HG03432 (cell line): Measurements from ENCODE around the gene HARBI1.

Experiments
- ATAC-seq: cut with Tn5 transposase; IDR thresholded peaks from one replicate; pipeline ENCODE4 v1.9.1; 2021; ENCODE audit warnings: mild to moderate bottlenecking, moderate library complexity; ENCODE audit not compliant: unreplicated experiment

The HARBI1 gene

DNA sequence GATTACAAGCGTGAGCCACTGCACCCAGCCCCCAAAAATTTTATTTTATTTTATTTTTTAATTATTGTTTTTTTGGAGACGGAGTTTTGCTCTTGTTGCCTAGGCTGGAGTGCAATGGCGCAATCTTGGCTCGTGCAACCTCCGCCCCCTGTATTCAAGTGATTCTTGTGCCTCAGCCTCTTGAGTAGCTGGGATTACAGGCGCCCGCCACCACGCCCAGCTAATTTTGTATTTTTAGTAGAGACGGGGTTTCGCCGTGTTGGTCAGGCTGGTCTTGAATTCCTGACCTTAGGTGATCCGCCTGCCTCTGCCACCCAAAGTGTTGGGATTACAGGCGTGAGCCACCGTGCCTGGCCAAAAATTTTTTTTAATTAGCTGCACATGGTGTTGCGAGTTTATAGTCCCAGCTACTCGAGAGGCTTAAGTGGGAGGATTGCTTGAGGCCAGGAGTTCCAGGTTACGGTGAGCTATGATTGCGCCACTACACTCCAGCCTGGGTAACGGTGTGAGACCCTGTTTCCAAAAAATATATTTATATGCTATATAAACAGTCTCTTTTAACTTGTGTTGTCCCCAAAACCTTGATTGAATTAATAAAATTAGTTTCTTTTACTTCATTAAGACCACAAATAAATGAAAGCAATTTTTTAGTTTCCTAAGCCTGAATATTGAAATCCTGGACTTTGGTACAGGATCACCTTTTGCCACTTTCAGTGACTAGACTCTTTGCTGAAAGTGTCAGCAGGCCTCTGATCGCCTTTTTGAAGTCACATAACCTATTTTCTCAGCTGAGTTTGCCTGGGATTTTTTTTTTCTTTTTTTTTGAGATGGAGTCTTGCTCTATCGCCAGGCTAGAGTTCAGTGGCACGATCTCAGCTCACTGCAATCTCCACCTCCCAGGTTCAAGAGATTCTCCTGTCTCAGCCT, 16.5 kb upstream of the HARBI1 start:
- ATAC-seq = no peak

DNA sequence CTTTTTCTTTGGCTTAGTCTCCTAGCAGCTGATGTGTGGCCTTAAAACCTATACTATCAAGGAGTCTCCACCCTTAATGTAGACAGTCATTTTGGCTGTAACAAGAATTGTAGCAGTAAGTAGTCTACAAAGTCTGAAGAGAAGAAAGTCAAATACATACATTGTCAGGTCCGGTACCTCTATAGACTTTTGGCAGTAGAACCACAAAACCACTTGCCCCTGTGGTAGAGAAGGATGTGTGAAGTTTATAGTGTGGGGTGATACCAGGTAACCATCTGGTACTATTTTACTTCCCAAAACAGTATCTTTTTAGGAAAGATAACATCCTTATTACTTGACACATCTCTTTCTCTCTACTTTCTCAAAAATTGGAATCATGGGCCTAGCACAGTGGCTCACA, 15.5 kb upstream of the HARBI1 start:
- no peak for ATAC-seq

DNA sequence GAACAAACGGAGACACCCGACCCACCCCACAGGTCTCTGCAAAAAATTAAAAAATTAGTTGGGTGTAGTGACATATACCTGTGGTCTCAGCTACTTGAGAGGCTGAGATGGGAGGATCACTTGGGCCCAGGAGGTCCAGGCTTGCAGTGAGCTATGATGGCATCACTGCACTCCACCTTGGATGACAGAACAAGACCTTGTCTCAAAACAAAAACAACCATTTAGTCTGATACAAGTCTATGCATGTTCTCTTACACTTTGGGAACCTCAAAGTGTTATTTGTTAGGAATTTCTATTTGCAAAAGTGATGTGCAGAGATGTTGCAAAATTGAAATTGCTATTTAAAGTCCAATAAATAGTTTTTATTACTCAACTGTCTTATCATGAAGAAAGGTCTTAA, 14.6 kb upstream of the HARBI1 start:
- ATAC-seq = no peak

DNA sequence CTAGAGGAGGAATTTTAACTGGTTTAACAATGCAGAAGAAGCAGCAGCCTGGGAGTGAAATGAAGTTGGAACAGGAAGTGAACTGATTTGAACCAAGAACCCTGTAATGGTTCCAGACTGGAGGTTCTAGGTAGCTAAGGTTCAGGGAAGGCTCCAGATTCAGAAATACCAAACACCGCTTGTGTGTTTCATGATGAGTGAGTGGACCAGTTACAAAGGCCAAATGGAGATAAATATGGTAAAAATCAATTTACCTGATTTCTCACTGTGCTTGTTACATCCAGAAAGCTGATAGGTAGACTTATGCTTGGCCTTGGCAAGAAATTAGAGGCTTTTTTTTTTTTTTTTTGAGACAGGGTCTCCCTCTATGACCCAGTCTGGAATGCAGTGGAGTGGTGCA, 13.2 kb upstream of the HARBI1 start:
- no peak for ATAC-seq

DNA sequence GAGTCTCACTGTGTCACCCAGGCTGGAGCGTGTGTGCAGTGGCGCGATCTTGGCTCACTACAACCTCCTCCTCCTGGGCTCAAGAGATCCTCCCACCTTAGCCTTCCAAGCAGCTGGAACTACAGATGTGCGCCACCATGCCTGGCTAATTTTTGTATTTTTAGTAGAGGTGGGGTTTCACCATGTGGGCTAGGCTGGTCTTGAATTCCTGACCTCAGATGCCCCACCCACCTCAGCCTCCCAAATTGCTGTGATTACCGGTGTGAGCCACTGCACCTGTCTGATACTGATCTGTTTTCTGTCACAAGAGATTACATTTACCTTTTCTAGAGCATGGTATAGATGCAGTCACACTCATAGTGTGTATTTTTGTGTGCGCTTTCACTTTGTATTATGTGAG, 11.9 kb upstream of the HARBI1 start:
- no peak for ATAC-seq

DNA sequence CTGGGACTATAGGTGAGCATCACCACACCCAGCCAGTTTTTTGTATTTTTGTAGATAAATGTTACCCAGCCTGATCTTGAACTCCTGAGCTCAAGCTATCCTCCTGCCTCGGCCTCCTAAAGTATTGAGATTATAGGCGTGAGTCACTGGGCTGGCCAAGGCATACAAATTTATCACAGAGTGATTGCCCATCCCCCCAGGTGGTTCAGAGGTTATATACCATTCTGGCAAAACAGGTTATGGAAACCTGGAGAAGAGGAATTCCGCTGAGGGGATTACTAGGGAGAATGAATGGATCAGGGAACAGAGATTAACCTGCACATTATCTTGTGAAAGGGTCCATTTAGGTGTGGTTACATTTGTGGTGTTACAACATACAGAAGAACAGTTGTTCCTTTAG, 8.4 kb upstream of the HARBI1 start:
- ATAC-seq = no peak

DNA sequence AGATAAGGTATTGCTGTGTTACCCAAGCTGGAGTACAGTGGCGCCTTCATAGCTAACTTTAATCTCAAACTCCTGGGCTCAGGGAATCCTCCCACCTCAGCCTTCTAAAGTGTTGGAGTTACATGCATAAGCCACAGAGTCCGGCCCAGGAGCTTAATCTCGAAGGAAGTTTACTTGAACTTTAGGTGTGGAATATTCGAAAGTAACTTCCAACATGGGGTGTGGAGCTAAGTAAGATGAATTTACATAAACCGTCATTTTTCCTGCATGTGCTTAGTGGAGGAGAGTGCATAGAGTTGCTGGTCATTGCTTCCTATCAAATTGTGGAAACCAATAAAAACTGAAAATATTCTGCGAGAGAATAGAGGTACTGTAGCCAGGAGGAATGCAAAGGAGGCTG, 1.8 kb upstream of the HARBI1 start:
- ATAC-seq = no peak

DNA sequence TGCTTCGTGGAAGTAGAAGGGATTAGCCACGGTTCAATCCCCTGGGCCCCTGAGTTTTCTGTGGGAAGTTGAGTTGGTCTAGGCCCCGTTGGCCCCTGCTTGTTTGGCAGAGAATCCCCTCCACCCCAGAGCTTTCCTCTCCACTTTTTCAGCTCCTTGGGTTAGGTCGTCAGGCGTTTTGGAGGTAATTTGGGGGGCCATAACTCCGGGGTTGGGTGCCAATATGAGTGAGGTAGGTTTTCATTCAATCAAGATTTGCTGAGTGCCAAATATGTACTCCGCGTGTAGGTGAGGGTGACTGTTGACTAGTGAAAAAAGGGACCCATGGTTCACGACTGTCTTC, 916 bp upstream of the HARBI1 start:
- ATAC-seq = no peak

DNA sequence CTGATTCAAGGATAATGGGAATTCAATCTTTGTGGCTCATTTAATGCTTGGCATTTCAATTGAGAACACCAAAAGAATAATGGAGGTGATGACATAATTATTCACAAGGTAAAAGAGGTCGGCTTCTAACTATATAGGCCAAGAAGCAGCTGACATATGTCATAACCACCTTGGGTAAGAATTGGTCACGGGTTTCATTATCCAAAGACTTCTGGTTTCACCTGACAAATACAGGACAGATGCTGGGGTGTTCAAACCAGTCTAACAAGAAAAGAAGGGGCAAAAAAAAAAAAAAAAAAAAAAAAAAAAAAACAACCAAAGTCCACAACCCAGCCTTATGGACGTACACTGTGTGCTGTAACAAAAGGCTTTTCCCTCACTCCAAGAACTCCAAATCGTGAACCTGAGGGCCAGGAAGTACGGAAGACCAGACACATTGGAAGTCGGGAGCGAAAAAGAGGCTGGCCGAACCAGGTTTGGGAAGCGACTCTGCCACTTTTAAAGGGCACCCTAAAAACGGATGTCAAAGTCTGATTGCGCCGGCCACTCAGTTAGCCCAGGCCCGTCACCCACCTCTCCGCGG, 385 bp downstream of the HARBI1 start:
- ATAC-seq = no peak

DNA sequence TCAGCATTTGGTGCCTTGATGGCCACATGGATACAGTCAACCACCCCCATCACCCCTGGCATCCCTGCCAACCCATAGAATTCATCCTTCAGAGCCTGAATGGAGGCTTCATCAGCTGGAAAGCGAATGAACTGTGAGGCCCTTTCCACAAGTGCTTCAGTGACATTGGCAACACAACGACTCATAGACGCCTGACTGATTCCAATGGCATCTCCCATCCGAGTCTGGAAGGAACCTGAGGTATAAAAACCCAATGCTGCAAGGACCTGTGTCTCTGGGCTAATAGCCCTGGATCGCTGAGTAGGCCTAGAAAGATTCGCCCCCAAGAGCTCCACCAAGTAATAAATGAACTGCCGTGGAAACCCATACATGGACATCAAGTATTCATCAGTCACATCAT, 1.3 kb downstream of the HARBI1 start:
- ATAC-seq = no peak

DNA sequence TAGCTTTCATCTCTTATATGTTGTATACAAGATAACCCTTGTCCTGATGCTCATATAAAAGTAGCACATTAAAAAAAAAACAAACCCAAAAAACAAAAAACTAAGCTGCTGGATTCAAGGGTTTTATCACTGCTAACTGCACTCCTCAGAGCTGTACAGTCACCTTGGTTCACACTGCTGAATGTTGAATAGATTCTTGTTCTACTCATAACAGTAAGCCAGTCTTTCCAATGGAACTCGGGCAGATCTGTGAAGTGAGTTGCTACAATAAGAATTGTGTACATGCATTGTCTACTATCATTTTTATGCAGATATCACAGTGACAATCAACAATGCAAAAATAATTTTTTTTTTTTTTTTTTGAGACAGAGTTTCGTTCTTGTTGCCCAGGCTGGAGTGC, 4.7 kb downstream of the HARBI1 start:
- no peak for ATAC-seq

DNA sequence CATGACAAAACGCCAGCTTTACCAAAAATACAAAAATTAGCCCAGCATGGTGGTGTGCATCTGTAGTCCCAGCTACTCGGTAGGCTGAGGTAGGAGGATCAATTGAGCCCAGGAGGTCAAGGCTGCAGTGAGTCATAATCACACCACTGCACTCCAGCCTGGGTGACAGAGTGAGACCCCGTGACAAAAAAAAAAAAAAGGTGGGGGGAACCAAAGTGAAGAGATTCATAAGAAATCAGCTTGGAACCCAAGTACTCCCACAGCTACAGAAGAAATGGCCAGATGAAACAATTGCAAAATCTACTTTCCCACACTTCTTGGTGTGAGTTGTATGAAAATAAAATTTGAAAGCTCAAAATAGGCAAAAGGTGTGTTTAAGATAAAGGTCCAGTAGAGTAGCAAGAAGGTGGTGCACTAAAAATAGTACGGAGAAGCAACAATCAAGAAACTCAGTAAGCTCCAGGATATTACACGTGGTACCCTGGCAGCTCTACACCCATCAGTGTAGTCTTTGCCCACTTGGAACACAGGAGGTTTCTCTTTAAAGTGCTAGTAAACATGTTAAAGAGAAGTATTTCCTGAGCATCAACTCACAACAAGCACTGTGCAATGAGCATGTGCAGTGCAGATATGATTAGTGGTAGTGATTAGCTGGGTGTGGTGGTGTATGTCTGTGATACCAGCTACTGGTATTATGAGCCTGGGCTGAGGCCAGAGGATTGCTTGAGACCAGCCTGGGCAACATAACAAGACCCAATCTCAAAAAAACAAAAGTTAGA, 5.3 kb downstream of the HARBI1 start:
- ATAC-seq = no peak

DNA sequence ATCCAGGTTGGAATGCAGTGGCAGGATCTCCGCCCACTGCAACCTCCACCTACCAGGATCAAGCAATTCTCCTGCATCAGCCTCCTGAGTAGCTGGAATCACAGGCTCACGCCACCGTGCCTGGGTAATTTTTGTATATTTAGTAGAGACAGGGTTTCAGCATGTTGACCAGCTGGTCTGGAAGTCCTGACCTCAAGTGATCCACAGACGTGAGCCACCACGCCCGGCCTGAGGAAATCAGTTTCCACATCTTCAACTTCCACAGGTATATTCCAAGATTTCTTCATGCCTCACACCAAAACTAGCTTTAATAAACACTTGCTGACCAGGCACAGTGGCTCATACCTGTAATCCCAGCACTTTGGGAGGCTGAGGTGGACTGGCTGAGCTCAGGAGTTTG, 7.6 kb downstream of the HARBI1 start:
- ATAC-seq = no peak

DNA sequence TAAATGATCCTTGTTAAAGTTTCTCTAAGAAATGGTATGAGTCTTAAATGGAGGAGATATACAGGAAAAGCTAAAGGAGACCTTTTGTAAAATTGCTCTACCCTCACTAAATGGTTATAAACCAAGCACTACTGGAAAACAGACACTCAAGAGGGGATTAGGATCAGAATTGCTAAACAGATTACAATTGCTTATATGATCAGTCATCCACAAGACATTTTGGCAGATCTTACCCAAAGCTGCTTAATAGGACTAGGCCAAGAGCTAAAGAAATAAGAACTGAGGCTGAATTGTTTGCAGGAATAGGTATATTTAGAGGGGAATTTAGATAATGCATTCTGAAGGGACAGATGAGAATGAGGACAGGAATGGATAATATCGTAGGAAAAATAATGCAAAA, 9.5 kb downstream of the HARBI1 start:
- ATAC-seq = no peak

DNA sequence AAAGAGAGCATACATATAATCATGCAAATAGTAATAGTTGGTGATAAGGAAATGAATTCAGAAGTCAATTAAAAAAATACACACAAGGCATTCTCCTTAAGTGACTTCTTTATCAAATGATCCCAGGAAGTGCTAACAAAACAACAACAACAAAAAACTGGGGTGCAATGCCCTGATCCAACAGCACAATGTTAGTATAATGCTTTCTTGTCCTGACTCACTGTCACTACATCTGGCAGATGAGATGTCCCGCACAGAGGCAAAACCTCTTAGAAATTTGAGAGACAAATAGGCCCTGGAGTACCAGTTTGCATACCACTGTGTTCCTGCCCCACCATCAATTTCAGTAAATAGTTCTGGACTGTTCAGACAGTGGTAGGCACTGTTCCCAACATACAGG, 12.2 kb downstream of the HARBI1 start:
- ATAC-seq = no peak

DNA sequence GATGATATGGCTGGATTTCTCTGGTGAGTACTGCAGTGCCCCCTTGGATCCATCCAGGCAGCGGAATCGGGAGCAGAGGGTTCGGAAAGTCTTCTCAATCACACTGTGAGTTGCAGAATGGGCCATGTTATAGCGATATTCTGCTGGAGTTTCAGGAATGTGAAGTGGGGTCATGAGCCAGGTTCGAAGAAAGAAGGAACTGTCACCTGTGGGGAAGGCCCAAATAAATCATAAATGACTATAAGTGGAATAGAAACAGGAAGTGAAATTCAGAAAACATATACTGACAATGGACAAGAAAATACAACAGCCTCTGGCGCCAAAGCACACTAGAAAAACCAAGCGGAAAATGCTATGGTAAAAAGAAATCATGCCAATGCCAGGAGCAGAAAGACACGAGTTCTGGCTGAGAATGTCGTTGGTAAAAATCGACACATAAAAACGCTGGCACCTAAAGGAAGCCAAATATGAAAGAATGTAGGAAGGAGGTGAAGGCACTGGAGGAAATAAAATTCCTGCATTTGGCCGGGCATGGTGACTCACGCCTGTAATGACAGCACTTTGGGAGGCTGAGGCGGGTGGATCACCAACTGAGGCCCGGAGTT, 13.2 kb downstream of the HARBI1 start:
- ATAC-seq = no peak

DNA sequence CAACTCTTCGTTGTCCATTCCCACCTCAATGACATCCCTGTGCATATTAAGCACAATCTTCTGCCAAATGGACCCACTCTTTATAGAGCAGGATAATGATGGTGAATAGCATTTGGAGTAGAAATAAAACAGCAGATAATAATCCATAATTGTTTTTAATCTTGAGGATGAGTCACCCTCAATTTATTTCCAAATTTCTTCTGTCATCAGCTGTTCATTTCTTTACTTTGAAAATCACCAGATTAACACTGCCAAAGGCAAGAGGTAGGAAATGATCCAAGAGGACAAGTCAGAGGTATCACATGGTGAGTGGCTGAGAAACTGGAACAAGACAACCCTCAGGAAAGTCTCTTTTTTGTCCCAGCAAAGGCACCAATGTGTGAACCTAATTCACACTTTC, 15.9 kb downstream of the HARBI1 start:
- no peak for ATAC-seq

DNA sequence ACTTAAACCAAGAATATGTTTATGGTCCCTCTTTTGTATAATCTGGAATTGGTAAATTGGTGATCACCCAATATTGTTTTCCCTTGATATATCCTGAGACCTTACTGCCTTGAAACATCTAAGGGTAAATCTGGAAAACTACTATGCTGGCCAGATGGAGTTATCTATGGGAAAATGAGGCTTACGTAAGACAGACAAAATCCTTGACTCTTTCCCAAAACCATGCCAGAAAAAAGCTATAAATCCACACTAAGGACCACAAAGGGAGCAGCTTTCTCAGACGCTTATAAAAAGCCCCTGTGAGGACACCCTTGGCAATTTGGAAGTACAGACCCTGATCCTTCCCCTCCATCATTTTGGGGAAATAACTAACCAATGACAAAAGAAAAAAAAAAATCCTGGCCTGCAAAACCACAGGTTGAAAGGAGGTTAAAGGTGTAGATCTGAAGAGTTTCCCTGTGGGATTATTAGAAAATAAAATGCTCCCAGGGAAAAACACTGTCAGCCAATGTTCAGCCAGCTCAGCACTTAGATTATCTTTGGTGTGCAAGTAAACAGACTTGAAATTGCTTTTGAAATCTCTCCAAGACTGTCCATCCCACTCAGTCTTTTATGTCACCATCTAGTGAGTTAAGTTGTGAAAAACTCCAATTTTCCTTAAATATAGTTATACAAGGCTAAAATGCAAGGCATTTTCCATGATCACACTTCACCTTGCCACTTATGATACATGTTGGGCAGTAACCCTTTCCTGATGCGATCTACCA, 16.6 kb downstream of the HARBI1 start:
- no peak for ATAC-seq

DNA sequence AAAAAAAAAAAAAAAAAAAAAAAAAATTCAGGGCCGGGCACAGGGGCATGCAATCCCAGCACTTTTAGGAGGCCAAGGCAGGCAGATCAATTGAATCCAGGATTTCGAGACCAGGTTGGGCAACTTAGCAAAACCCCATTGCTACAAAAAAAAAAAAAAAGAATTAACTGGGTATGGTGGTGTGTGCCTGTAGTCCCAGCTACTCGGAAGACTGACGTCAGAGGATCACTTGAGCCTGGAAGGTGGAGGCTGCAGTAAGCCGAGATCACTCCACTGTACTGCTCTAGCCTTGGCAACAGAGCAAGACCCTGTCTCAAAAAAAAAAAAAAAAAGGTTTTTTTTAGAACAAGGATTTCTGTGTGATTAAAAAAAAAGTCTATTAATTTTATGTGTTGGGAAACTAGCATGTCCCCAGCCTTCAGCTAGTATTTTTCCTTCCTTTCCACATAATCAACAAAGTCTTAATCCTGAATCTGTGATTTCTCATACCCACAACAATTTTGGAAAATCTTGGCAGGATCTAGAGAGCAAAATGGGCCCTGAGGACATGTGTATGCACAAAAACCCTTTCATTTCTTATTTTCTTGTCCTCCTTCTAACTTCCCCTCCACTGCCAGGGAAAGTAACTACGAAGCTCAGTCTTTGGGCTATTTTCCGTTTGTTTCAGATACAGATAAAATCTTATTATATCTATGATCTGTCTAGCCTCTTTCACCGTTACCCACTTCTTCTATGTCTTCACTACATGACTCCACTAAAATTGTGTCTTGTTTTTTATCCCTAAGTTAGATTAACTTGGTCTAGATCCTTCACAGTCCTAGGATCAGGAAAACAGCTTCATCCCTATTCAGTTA, 17.5 kb downstream of the HARBI1 start:
- no peak for ATAC-seq
